GM18520 (cell line): ENCODE results near the gene RAB19.
"Not testable (repeated sequence)": the region's sequence is repeated elsewhere in the genome, so short reads cannot be mapped to it uniquely, and the experiment has no call there.

Experiments used
- ATAC-seq: cut with Tn5 transposase; IDR thresholded peaks from one replicate; pipeline ENCODE4 v1.9.1; 2021; ENCODE audit not compliant: unreplicated experiment

Gene RAB19

DNA sequence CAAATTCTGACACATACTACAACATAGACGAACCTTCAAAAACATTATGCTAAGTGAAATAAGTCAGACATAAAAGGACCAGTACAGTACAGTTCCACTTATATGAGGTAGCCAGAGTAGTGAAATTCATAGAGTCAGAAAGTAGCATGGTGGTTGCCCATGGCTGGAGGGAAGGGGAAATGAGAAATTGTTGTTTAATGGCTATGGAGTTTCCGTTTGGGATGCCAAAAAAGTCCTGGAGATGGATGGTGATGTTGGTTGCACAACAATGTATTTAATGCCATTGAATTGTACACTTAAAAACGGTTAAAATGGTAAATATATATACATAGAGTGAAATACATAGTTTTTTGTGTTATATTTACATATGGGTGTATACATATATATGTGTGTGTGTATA, 3.5 kb upstream of the RAB19 start:
- no peak for ATAC-seq

DNA sequence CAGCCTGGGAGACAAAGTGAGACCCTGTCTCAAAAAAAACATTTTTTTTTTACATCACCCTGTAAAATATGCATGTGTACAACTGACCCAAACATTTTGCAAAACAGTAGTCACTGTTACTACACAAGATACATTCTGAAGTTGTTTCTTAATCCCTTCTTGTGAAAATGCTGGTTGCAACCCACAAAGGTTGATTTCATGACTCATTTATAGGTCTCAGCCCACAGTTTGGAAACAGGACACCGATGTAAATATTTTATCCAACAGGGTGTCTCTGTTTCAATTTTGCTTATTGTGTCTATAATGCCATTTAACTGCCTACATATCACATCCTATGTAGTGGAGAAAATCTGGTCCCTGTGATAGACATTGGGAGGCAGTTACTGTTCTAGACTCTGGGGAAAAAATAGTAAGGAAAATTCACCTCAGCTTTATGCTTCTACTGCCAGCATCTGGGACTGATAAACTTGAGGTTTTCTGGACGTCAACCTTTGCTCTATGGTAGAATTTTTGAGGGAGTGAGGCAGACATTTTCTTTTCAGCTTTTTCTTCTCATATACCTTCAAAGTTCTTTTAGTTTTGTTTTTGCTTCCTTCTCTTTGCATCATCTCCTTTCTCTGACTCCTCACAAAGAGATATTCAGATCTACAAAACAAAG, 1.6 kb upstream of the RAB19 start:
- no peak for ATAC-seq

- no peak for ATAC-seq
These were observed 757 bp downstream of the RAB19 start for GRCh38 chr7:140404565-140405065.

DNA sequence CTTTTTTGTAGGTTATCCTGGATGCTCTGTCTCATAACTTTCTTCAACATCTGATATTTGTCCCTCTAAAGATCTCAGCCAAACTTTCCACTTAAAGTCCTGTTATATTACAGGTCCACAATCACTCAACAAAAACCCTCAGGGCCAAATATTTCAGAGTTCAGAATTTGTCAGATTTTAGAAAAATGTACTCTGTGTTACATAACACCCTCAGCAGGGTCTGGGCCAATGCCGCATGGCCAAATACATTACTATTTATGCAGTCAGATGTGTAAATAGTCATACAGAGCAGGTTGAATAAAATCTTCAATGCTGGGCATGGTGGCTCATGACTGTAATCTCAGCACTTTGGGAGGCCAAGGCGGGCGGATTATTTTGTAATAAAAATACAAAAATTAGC, 11.5 kb downstream of the RAB19 start:
- no peak for ATAC-seq

- not testable (repeated sequence) for ATAC-seq
These were observed 12.0 kb downstream of the RAB19 start for GRCh38 chr7:140415816-140416215.

DNA sequence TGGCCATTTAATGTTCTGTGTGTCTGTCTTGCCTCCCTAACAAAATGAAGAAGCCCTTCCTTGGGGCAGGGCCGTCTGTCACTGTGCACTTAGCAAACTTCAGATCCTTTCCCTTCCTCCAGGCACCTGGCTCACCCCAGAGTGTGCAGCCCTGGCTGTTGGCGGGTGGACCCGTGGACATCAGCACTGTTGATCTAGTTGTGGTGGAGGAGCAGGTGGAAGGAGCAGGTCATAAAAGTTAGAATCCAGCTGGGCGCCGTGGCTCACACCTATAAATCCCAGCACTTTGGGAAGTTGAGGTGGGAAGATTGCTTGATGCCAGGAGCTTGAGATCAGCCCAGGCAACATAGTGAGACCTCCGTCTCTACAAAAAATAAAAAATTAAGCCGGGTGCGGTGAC, 12.7 kb downstream of the RAB19 start:
- ATAC-seq = no peak

- ATAC-seq = no peak
These were observed 13.7 kb downstream of the RAB19 start for GRCh38 chr7:140417456-140418155.

- not testable (repeated sequence) for ATAC-seq
These were observed 14.3 kb downstream of the RAB19 start for GRCh38 chr7:140418156-140418472.

DNA sequence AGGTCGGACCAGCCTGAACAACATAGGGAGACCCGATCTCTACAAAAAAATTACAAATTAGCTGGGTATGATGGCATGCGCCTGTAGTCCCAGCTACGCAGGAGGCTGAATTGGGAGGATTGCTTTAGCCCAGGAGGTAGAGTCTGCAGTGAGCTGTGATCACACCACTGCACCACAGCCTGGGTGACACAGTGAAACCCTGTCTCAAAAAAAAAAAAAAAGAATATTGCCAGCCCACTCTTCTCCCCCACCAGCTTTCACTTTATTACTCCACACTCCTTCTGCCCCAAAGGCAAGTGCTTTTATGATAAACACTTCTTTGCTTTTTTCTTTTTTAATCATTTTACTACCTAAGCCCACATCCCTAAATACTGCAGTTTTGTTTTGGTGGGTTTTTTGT, 14.8 kb downstream of the RAB19 start:
- ATAC-seq = no peak

GRCh38 chr7:140421521-140421920, 17.7 kb downstream of the RAB19 start:
- no peak for ATAC-seq

DNA sequence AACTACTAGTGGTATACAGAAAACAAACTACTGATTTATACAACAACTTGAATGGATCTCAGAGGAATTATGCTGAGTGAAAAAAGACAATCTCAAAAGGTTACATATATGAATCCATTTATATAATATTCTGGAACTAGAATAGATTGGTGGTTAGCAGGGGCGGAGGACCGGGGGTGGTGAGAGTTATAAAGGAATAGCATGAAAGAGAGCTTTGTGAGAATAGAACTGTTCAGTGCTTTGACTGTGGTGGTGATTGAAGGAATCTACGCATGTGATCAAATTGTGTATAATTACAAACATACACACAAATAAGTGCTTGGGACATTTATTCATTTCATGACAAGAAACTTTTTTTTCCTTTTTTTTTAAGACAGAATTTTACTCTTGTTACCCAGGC, 19.6 kb downstream of the RAB19 start:
- no peak for ATAC-seq

DNA sequence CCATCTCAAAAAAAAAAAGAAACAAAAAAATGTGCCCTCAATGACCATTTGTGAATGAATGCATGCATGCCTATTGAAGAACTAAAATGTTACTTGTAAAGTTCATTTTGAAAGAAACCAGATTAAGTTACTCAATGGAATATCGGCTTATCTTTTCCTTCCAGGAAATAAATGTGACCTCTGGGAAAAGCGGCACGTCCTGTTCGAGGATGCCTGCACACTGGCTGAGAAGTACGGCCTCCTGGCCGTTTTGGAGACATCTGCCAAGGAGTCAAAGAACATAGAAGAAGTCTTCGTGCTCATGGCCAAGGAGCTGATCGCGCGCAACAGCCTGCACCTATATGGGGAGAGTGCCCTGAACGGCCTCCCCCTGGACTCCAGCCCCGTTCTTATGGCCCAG, 21.9 kb downstream of the RAB19 start:
- ATAC-seq = no peak

GRCh38 chr7:140426130-140426529, 22.3 kb downstream of the RAB19 start:
- no peak for ATAC-seq

- no peak for ATAC-seq
These were observed 29.5 kb downstream of the RAB19 start for GRCh38 chr7:140433396-140433795.

GRCh38 chr7:140435252-140435895, 31.5 kb downstream of the RAB19 start:
- no peak for ATAC-seq

DNA sequence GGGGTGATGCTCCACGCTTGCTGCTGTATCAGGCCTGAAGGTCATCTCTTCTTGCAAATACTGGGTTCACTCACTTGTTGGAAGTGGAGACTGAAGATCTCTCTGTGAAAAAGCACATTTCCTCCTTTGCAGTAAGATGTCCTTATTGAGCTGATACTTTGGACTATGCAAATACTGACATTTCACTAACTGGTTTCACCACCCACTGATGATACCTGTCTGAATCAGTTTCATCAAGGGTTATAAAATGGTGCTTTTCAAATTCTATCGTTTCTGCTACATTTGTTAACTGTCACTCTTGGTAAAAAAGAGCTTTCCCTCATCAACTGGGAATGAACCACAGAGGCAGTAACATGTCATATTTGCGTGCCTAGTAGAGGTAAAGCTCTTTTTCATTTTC, 35.5 kb downstream of the RAB19 start:
- no peak for ATAC-seq

- no peak for ATAC-seq
These were observed 36.7 kb downstream of the RAB19 start for GRCh38 chr7:140440593-140440992.

DNA sequence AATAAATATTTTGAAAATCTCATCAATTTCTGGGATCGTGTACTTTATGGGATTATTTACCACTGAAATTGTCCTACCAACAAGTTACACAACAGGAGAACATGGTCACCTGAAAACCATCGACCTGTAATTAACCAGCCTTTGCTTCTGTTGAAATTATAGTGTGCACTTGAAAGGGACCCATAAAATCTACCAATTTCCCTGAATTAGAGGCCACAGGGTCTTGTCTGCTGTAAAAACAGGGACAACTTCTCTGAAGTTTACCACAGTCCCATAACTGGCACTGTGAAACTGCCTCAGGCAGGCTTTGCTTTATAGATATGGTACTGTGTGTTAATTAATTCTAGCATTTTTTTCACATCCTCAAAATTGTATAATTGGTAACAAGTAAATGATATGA, 37.7 kb downstream of the RAB19 start:
- no peak for ATAC-seq

DNA sequence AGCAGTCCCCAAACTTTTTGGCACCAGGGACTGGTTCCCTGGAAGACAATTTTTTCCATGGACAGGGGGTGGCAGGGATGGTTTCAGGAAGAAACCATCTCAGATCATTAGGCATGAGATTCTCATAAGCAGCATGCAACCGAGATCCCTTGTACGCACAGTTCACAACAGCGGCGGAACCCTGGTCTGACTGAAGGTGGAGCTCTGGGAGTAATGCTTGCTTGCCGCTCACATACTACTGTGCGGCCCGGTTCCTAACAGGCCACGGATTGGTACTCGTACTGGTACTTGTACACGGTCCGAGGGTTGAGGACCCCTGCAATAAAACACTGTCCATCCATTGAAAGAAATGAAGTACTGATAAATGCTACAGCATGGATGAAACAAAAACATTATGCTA, 42.6 kb downstream of the RAB19 start:
- no peak for ATAC-seq

- no peak for ATAC-seq
These were observed 44.0 kb downstream of the RAB19 start for GRCh38 chr7:140447841-140448240.

GRCh38 chr7:140448781-140449480, 45.1 kb downstream of the RAB19 start:
- ATAC-seq = no peak

GRCh38 chr7:140451716-140452115, 47.9 kb downstream of the RAB19 start:
- no peak for ATAC-seq
